Left lung (tissue), 10 donors: ENCODE data around the gene INHBC. TPM values are rescaled to one million over a fixed set of nuclear protein-coding genes. Genes with fewer than 3 reads are reported as not detected.

Source experiments
- ATAC-seq: fragments of 200-7000 bp; cut with Tn5 transposase; one replicate; pipeline ENCODE4 v1.9.1; 2020; ENCODE audit warnings: moderate library complexity
- DNase-seq, 4 donors: peaks; one replicate each; pipeline ENCODE4 v3.0.0-alpha.2; 2013 to 2020
- H3K27ac ChIP-seq, 2 donors: fragments of 200-600 bp; sonication (generic) in 1 of 2; one replicate each; pipeline versions ENCODE4 v1.5.0 to v1.8.0; 2020 to 2021
- H3K27me3 ChIP-seq, 2 donors: fragments of 200-600 bp; sonication (generic) in 1 of 2; one replicate each; pipeline versions ENCODE4 v1.5.0 to v1.8.0; 2020 to 2021
- H3K36me3 ChIP-seq, 2 donors: fragments of 200-600 bp; sonication (generic) in 1 of 2; one replicate each; pipeline versions ENCODE4 v1.5.0 to v1.8.0; 2020 to 2021
- H3K4me1 ChIP-seq, 2 donors: fragments of 200-600 bp; one replicate each; pipeline ENCODE4 v1.8.0; 2021
- H3K4me3 ChIP-seq, 2 donors: fragments of 200-600 bp; sonication (generic) in 1 of 2; one replicate each; pipeline versions ENCODE4 v1.5.0 to v1.8.0; 2020 to 2021; ENCODE audit warnings: mild to moderate bottlenecking in 1 of 2
- H3K9me3 ChIP-seq, 2 donors: fragments of 200-600 bp; sonication (generic) in 1 of 2; one replicate each; pipeline versions ENCODE4 v1.5.0 to v1.8.0; 2020 to 2021
- CTCF ChIP-seq, 2 donors: fragments of 200-600 bp; sonication (generic) in 1 of 2; IDR thresholded peaks; one replicate each; pipeline versions ENCODE4 v1.5.0 to v1.8.0; 2021; ENCODE audit warnings: antibody characterized with exemption in 2 of 2
- intact Hi-C, 2 donors: fragments of 100-400 bp; cut with DNase I; formaldehyde crosslinking; loops; one replicate each; pipeline versions ENCODE4 v1.11.2 to v1.14.2; 2022
- polyA plus RNA-seq, 6 donors: library from polyadenylated mRNA; unstranded; fragments of 120-200 nt; gene quantifications; one replicate each; pipeline ENCODE4 v1.2.1, GENCODE V29; 2013; ENCODE audit not compliant: insufficient read length in 6 of 6
- total RNA-seq, 2 donors: library from RNA; stranded (reverse); fragmentation: NEBNext Ultra II Directional; extraction: Animal tissue kit (Norgen Biotek cat#: 25700); gene quantifications; one replicate each; pipeline ENCODE4 v1.2.1, GENCODE V29; 2021
- donor health status: DM: no; HTN: yes; CAD: no.
- donor health status: DM: no; HTN: no; CAD: no.

The INHBC gene
- total and polyA plus RNA-seq, 8 donors, result 0.16 to 0.29 (median 0.24) TPM; not detected in 3

GRCh38 chr12:57465030-57465746 lies 30.6 kb downstream of the INHBC start:
- no peak overlapping the region for H3K4me3 ChIP-seq
- no peaks in the 10 kb centered on the region for H3K9me3 ChIP-seq
- TF ChIP-seq CTCF (IDR thresholded peaks at IDR 0.05), result no peak
- peaks cover 0 to 31% of the 10 kb centered on the region in 2 donors for H3K36me3 ChIP-seq
- DNase-seq (no peak), ATAC-seq (no peak)
- H3K4me1 ChIP-seq, result peaks cover 0 to 40% of the 10 kb centered on the region in 2 donors
- intact Hi-C loops, result no loop called here
- no peak overlapping the region for H3K27ac ChIP-seq
- H3K27me3 ChIP-seq, result peaks cover 3 to 43% of the 10 kb centered on the region in 2 donors

GRCh38 chr12:57465747-57466505 lies 31.3 kb downstream of the INHBC start:
- Histone ChIP-seq H3K27me3 (peaks cover under 1 to 42% of the 10 kb centered on the region in 2 donors), H3K4me1 (peaks cover 0 to 40% of the 10 kb centered on the region in 2 donors), H3K27ac (no peak overlapping the region), H3K36me3 (peaks cover 0 to 38% of the 10 kb centered on the region in 2 donors), H3K4me3 (no peak overlapping the region), H3K9me3 (no peaks in the 10 kb centered on the region)
- ATAC-seq, result no peak
- intact Hi-C loops, result no loop called here
- DNase-seq, result no peak
- no peak for TF ChIP-seq CTCF (IDR thresholded peaks at IDR 0.05)

GRCh38 chr12:57467212-57467874 lies 32.8 kb downstream of the INHBC start:
- intact Hi-C loops, result no loop called here
- H3K4me3 ChIP-seq, result no peak overlapping the region
- H3K9me3 ChIP-seq, result no peaks in the 10 kb centered on the region
- no peak for DNase-seq
- ATAC-seq, result no peak
- peaks cover 0 to 52% of the 10 kb centered on the region in 2 donors for H3K36me3 ChIP-seq
- H3K4me1 ChIP-seq, result peaks cover 0 to 28% of the 10 kb centered on the region in 2 donors
- peaks cover 0 to 34% of the 10 kb centered on the region in 2 donors for H3K27me3 ChIP-seq
- no peak for TF ChIP-seq CTCF (IDR thresholded peaks at IDR 0.05)
- no peak overlapping the region for H3K27ac ChIP-seq

GRCh38 chr12:57467915-57468314 lies 33.3 kb downstream of the INHBC start:
- intact Hi-C loops, result no loop called here
- TF ChIP-seq CTCF (IDR thresholded peaks at IDR 0.05), result no peak
- no peak for ATAC-seq
- no peak for DNase-seq
- Histone ChIP-seq H3K4me1 (peaks cover 0 to 22% of the 10 kb centered on the region in 2 donors), H3K9me3 (no peaks in the 10 kb centered on the region), H3K4me3 (no peak overlapping the region), H3K27ac (no peak overlapping the region), H3K36me3 (peaks cover 0 to 58% of the 10 kb centered on the region in 2 donors), H3K27me3 (peaks cover 0 to 38% of the 10 kb centered on the region in 2 donors)
